Gastrocnemius medialis (tissue), 4 donors: ENCODE data around the gene EMX2.

ENCODE experiments used
- POLR2A ChIP-seq, 2 donors: fragments of 450-650 bp; IDR thresholded peaks; one replicate each; pipeline ENCODE4 v1.6.1; 2017; ENCODE audit warnings: antibody characterized with exemption in 2 of 2, mild to moderate bottlenecking in 2 of 2, moderate library complexity in 2 of 2
- TF ChIP-seq, protein P1 (sequence below), 5 experiments: fragments of 450-650 bp in 3 of 5; fragments of 200-600 bp in 2 of 5; sonication (generic) in 2 of 5; IDR thresholded peaks in 4 of 5; conservative IDR thresholded peaks in 1 of 5; 1 replicate in 4 of 5; 2 replicates in 1 of 5; pipeline ENCODE4 v1.5.1; 2016 to 2019; ENCODE audit warnings: antibody characterized with exemption in 5 of 5, mild to moderate bottlenecking in 3 of 5, moderate library complexity in 3 of 5

DNA sequence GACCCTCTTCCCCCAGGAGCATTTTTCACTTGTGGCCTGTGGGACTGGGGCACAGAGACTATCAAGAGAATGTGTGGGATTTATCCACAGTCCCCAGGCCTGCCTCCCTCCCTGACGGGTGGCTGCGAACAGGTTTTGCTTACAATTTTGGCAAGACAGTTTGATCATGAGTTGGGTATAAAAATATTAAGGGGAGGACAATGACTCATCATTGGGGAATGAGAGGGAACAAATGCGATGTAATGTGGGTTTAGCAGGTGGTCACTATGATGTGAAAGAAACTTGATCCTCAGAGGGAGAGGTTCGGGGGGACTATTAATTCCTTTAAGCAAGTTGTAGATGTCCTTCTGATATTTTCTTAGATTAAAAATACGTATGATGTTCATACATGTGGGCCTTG is 52.2 kb downstream of the EMX2 start:
- no peak for TF ChIP-seq POLR2A (IDR thresholded peaks at IDR 0.05)
- TF ChIP-seq, protein P1, sequence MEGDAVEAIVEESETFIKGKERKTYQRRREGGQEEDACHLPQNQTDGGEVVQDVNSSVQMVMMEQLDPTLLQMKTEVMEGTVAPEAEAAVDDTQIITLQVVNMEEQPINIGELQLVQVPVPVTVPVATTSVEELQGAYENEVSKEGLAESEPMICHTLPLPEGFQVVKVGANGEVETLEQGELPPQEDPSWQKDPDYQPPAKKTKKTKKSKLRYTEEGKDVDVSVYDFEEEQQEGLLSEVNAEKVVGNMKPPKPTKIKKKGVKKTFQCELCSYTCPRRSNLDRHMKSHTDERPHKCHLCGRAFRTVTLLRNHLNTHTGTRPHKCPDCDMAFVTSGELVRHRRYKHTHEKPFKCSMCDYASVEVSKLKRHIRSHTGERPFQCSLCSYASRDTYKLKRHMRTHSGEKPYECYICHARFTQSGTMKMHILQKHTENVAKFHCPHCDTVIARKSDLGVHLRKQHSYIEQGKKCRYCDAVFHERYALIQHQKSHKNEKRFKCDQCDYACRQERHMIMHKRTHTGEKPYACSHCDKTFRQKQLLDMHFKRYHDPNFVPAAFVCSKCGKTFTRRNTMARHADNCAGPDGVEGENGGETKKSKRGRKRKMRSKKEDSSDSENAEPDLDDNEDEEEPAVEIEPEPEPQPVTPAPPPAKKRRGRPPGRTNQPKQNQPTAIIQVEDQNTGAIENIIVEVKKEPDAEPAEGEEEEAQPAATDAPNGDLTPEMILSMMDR (IDR thresholded peaks at IDR 0.05 in 4 of 5, conservative IDR thresholded peaks at IDR 0.05 in 1 of 5), result no peak
